Left hindlimb (tissue), 1 donor: ENCODE data around the gene PITRM1.
"Not testable (repeated sequence)": the region's sequence is repeated elsewhere in the genome, so short reads cannot be mapped to it uniquely, and the experiment has no call there.

Source experiments
- DNase-seq: peaks from one replicate; pipeline ENCODE4 v3.0.0-alpha.2; 2018

Gene PITRM1

DNA sequence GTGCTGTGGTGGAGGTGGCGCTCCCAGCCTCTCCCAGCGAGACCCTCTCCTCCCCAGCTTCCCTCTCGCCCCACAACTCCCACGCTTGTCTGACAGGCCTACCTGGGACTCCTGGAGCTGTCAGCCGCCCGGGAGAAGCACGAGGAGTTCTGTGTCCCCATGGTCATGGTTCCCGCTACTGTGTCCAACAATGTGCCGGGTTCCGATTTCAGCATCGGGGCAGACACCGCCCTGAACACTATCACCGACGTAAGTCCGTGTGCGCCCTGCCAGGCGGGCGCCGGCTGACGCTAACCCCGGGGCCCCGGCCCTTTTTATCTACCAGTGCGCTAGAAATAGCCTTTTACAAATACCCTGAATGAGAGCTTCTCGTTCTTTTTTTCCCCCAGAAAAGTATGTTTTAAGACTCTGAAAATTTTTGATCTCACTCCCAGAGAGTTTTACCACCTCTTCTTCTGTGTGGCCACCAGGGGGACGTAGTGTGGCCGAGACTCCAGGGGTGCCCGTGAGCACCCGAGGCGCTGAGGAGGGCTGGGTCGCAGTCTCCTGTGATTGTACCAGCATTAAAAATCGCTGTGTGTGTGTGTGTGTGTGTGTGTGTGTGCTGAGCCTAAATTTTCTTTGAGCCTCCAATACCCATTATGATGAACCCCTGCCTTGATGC, 52.7 kb downstream of the PITRM1 start:
- no peak for DNase-seq

DNA sequence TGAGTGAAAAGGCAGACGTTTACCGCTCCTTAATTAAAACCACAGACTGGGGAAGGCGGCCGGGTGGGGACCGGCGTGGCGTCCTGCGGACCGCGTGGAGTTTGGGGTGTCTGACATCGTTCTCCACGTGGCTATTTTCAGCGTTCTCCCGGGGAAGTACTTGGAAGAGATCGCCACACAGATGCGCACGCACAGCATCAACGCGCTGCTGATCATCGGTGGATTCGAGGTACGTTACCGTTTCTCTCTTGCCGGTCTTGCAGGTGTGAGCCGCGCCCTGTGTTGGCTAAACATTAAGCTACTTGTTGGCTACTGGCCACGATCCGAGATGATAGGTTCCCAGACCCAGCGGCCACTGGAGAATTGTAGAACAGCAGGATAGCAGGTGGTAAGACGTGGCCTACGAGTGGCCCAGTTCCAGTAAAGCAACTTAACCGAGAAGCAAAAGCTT, 53.9 kb downstream of the PITRM1 start:
- no peak for DNase-seq

DNA sequence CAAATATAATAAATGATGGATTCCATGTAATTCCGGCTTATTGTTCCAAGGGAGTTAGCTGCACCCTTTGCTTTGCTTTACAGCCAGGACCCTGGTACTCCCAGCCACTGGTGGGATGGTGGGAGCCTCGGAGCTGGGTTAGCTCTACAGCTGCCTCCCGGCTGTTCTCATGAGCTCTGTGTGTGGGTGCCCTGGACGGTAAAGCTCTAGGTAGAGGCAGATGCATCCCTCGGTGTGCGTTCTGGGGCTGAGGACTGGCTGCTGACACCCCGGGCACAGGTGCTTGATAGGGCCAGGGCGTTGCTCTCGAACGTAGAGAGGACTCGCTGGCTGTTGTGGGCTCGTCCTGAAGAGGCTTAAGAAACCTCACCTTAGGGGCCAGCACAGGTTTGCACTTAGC, 55.1 kb downstream of the PITRM1 start:
- DNase-seq, result no peak

DNA sequence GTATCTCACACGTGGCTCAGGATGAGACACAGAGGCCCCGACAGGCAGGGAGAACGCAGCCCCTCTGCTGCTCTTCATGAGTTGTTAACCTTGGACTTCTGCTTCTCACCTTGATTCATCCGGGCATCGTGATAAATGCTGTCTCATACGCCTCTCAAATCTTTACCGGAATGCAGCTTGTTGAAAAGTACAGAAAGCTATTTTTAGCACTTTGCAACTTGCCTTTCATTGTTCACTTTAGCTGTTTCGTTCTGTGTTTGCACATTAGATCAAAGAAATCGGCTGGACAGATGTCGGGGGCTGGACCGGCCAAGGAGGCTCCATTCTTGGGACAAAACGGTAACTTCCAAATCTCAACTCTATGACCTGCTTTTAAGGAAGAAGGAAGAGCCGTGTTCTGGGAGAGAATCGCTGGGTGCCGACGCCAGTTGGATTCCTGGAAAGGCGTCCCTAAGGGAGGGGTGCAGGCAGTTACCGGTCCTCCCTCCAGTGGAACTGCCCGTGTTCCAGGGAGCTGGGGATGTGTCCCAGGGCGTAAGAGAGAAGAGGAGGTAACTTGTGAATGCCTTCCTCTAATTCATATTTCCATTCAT, 56.0 kb downstream of the PITRM1 start:
- no peak for DNase-seq

DNA sequence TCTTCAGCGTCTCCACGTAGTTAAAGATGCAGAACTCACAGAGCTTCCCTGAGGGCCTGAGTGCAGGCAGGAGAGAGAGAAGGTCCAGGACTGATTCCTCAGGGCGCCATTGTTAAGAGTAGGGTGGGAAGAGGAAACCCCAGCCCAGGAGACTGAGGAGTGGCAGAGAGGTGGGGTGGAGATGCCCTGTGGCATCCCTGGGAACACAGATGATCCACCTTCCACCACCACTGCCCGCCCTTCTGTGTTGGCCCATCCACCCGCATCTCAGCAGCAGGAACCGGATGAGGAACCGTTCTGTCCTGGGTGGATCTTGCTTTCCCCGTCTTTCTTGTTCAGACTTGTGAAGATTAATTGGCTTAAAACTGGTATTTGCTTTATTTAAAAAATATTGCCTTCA, 56.9 kb downstream of the PITRM1 start:
- DNase-seq, result no peak

DNA sequence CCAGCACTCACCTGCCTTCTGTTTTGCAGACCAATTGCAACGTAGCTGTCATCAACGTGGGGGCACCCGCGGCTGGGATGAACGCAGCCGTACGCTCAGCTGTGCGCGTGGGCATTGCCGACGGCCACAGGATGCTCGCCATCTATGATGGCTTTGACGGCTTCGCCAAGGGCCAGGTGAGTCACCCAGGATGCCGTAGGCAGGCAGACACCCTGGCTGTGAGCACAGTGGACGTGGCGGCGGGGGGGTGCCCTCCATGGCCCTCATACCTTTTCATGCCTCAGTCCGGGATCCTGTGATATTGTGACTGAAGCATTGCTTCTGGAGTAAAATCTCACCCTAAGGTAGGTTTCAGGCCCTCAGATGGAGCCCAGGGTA, 59.2 kb downstream of the PITRM1 start:
- DNase-seq, result no peak

DNA sequence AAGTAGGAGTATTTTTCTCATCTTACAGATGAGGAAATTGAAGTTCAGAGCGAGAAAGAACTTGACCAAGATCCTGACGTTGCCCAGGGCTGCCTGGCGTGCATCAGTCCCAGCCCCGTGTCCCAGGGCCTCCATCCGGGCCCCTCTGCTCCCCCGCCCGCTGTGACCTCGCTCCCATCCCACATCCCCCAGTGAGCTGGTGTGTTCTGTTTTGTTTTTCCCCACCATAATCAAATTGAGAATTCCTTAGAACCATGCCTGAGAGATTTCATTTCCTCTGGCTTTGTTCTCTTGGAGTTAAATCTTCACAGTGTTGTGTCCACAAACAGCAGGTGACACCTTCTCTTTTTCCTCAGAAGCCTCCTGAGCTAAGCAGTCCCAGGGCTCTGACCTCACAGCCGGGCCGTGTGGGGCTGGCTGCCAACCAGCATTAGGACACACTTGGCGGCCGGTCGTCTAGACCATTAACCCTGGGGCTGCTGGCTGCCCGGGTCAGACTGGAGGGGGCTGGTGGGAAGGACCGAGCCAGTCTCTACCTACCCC, 60.9 kb downstream of the PITRM1 start:
- DNase-seq, result no peak

DNA sequence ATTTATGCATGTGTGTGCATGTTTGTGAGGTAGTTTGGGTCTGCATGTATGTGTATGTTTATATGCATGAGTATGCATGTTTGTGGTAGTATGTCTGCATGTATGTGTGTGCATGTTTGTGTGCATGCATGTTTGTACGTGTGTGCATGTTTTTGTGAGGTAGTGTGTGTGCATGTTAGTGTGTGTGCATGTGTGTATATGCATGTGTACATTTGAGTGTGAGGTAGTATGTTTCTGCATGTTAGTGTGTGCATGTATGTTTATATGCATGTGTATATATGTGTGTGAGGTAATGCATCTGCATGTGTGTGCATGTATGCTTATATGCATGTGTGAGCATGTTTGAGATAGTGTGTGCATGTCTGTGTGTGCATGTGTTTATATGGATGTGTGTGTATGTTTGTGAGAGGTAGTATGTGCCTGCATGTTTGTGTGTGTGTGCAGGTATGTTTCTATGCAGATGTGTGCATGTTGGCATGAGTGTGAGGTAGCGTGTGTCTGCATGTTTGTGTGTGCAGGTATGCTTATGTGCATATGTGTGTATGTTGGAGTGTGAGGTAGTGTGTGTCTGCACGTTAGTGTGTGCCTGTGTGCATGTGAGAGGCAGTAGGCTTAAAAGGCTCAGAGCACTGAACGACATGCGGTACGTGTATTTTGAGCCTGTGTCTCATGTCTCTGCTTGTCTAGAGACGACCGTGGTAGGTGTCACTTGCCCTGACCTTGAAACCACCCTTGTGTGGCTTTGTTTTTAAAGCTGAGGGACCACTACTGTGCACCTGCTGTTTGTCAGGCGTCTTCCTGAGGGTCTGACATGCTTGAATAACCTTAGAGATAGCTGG, 61.6 kb downstream of the PITRM1 start:
- no peak for DNase-seq

DNA sequence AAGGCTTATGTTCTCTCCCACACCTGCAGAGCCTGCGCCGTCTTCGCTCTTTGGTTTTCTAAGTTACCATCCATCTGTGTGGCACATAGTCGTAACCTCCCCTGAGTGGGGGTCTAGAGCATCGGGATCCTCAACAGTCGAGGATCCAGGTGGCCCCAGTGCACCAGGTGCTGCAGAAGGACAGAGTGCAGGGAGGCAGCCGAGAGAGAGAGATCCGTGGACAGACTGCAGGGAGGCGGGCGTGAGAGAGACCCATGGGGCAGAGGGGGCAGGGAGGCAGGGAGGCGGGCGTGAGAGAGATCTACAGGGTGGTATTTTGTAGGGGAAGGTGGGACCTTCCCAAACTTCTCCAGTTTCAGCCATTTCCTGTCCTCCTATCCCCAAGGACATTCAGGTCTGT, 62.9 kb downstream of the PITRM1 start:
- DNase-seq, result no peak

DNA sequence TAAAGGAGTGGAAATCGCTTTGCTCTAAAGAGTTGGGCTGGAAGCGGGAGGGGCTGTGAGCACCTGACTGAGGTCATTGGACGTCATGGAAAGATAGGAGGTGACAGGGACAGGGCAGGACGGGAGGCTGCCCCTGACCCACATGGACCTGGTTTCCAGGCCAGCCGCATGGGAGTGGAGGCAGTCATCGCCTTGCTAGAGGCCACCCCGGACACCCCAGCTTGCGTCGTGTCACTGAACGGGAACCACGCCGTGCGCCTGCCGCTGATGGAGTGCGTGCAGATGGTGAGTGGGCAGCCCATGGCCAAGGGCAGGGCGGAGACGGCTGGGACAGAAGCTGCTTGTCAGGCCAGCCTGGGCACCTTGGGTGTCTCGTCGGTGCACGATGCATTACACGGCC, 63.4 kb downstream of the PITRM1 start:
- no peak for DNase-seq

DNA sequence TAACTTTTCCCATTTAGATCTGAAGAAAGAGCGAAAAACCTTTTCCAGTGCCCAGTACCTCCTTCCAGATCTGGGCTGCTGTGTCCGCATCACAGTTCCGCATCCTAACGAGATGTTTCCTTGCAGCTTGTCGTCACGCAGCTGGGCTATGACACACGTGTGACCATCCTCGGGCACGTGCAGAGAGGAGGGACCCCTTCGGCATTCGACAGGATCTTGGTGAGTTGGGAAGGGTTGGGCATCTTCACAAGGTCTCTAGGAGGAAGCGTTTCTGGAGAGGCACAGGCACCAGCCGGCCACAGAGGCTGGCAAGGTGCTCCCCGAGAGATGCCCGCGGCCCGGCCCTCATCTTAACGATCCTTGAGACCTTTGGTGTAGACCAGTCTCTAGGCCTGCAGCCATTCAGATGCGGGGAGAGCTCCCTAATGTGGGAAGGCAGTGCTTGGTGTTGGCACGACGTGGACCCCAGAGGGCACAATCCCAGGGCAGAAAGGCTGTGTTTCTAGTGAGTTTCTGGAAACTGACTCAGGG, 63.9 kb downstream of the PITRM1 start:
- no peak for DNase-seq

DNA sequence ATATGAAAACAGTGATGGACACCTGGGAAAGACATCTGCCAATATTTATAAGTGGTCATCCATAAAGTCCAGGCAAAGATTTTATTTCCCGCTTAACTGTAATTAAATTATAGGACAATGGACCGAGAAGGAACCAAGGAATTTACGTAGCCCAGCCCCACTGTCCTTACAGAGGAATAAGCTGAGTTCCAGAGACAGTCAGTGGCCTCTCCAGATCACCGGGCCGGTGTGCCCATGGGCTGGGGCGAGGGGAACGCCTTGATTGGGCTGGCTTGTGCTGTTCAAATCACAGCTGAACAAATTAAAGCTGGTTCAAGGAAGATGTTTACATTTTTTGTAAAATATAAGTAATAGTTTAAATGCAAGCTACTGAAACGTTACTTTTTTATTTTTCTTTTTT, 64.5 kb downstream of the PITRM1 start:
- peak; percentile 6 for DNase-seq

DNA sequence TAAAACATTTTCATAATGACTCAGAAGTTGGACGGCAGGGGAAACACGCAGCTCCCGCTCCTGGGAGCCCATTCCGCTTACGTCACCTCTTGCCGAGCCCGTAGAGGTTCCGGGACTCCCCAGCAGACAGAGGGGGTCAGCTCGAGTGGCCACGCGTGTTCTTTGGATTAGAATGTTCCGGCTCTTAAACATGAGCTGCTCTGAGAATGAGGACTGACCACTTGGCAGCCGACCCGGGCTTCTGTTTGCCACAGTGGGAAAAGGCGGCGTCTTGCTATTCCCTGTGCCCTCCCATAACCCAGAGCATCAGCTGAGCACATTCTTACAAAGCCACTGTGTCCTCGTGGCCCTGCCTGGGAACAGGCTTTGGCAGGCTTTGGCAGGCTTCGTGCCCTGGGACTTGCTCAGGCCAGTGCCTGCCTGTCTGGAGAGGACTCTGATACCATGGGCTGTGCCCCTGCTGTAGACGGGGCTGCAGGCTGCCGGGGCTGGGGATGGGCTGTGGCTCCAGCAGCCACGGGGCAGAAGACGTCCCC, 65.1 kb downstream of the PITRM1 start:
- DNase-seq, result peak; percentile 80

DNA sequence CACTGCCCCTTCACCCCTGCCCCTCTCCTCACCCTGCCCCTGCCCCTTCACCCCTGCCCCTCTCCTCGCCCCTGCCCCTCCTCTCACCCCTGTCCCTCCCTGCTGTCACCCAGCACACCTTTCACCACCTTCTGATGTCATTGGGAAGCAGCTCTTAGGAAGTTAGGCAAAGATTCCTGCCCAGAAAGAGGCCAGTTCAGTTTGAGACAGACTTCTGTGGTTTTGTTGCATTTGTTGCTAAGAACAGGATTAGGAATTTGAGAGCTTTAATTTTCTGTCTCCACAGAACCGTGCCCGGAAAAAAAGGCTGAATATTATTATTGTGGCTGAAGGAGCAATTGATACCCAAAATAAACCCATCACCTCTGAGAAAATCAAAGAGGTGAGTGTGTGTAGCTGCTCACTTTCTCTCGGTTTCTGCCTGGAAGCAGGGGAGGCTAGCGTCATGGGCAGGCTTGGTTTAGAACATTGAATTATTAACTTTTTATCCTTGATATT, 65.6 kb downstream of the PITRM1 start:
- DNase-seq, result no peak

DNA sequence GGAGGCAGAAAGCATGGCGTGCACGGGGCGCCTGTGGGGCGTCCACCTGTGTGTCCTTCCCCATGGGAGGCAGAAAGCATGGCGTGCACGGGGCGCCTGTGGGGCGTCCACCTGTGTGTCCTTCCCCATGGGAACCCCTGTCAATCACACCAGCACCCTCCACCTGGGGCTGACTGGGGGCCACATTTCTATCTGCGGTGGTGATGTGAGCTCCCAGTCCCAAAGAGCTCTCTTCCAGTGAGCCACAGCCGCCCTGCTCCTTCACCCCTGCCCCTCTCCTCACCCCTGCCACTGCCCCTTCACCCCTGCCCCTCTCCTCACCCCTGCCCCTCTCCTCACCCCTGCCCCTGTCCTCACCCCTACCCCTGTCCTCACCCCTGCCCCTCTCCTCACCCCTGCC, 66.3 kb downstream of the PITRM1 start:
- not testable (repeated sequence) for DNase-seq

DNA sequence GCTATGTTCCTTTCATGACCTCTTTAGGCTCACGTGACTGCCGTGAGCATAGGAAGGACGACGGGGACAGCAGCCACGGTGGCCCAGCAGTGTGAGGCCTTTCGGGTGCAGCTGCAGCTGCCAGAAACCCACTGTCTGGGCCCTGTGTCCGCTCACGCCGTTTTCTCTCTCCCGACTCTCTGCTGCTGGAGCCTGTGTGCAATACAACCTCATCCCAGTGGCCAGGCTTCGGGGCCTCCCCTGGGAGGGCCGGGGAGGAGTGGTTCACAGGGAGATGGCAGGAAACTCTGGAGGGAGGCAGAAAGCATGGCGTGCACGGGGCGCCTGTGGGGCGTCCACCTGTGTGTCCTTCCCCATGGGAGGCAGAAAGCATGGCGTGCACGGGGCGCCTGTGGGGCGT, 66.7 kb downstream of the PITRM1 start:
- no peak for DNase-seq

DNA sequence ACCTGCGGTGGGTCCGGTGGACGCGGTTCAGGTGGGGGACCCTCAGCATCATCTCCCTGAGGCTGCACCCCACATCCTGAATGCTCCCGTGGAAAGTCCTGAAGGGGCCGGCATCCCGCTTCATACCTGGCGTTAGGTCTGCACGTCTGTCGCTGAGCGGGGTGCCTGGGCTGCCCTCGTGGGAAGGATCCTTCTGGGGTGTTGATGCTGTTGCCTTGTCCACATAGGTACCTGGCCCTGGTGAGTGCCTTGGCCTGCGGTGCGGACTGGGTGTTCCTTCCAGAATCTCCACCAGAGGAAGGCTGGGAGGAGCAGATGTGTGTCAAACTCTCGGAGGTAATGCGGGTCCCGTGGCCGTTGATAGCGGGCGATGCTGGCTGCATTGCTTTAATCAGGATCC, 67.4 kb downstream of the PITRM1 start:
- DNase-seq, result no peak

DNA sequence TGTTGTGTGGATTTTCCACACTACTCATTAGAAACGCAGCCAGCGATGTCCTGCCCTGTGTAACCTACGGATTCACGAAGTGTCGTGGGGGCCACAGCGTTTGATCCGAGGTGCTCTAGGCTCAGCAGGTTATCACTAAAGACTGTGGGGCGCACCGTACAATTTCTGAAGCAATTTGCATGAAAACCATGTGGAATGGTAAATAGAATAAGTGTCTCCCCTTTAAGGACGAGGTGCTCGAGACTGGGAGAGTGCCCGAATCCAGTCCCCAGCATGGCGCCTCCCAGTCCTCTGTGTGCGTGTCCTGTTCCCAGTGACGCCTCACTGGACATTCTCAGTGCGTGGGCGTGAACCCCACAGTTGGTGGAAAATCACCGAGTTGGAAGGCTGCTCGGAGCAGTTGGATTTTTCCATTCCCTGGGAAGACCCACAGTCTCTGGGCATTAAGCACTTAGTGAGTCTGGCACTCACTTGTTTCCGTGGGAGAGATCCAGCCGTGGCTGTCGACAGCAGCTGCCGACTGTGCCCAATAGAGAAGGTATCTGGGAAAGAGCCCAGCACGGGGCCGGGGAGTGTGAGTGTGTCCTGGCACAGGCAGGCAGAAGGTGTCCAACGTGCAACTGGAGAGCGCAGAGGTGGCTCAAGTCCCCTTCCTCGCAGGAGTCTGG, 68.2 kb downstream of the PITRM1 start:
- peak; percentile 69 for DNase-seq

DNA sequence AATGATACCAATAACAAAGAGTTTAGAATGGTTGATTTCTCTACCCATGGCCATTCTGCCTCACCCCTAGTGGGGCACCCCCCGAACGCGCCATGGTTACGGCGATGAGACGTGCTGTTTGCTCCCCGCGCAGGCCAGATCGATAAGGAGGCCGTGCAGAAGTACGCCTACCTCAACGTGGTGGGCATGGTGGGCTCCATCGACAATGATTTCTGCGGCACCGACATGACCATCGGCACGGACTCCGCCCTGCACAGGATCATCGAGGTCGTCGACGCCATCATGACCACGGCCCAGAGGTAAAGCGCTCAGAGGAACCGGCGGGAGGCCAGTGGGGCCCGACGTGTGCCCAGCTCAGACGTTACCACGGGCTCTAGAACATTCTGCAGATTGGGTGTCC, 68.9 kb downstream of the PITRM1 start:
- no peak for DNase-seq

DNA sequence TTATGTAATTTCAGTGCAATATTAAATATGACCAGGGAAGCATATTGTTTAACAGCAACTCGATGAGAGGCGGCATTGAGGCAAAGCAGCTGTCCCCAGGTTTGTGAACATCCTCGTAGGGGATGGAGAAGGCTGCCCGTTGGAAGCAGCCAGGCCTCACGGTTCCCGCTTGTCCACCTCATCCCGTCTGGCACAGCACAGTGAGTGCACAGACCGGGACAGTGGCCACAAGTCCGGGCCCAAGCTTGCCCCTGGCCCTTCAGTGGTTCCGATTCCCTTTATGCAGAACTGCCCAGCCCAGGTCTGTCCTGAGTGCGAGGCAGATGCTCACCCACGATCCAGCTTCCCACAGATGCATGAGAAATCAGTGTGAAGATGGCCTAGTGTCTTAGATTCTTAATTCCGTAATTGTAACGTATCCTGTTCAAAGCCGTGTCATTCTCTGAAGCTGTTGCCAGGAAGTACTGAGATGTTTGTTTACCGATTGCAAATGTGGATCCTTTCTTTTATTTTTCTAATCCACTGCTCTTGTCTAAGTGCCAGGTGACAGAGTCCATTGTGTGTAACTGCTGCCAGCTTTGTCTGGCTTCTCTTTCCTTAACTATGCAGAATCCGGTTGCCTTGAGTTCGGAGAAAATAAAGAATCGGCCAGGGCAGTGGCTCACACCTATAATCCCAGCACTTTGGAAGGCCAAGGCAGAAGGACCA, 69.7 kb downstream of the PITRM1 start:
- no peak for DNase-seq

DNA sequence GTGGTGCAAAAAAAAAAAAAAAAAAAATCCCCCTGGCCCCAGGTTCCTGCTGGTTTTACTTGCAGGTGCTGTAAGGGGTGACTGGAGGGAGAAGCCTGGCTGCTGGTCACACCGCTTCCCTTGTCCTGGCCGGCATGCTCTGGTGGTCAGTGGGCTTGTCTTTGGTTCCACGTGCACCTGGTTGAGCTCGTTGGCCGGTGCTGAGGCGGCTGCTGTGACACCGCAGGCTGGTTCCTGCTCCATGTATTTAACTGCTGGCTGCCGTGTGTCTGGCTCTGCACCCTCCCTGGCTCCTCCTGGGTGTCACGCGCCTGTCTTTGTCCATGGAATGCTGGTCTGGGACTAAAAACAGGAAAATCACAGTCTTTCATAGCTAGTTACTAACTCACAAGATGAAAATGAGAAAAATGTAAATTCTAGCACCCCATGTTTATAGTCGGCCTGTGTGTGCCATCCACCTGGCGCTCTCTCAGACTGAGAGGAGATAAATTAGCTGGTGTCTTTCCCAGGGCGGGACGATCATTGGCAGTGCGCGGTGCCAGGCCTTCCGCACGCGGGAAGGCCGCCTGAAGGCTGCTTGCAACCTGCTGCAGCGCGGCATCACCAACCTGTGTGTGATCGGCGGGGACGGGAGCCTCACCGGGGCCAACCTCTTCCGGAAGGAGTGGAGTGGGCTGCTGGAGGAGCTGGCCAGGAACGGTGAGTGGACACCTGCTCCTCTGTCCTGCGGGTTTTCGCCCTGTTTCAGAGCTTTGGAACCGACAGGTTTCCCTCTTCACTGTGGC, 71.5 kb downstream of the PITRM1 start:
- DNase-seq, result no peak
